Ammon's horn (tissue), 1 donor: ENCODE results near the gene SBF2.
A peak's percentile ranks its signal among the peaks of the same experiment; 100 is the strongest.
"Not testable (repeated sequence)": the region's sequence is repeated elsewhere in the genome, so short reads cannot be mapped to it uniquely, and the experiment has no call there.

Source experiments
- DNase-seq: peaks from one replicate; pipeline ENCODE4 v3.0.0-alpha.2; 2016; ENCODE audit warnings: low spot score

SBF2 gene

DNA sequence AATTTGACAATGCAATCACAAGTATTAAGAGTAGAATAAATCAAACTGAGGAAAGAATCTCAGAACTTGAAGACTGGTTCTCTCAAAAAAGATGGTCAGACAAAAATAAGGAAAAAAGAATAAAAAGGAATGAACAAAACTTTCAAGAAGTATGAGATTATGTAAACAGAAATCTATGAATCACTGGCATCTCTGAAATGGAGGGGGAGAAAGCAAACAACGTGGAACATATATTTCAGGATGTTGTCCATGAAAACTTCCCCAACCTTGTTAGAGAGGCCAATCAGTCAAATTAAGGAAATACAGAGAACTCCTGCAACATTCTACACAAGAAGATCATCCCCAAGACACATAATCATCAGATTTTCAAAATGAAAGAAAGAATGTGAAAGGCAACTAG is 235.7 kb downstream of the SBF2 start:
- DNase-seq: no peak

DNA sequence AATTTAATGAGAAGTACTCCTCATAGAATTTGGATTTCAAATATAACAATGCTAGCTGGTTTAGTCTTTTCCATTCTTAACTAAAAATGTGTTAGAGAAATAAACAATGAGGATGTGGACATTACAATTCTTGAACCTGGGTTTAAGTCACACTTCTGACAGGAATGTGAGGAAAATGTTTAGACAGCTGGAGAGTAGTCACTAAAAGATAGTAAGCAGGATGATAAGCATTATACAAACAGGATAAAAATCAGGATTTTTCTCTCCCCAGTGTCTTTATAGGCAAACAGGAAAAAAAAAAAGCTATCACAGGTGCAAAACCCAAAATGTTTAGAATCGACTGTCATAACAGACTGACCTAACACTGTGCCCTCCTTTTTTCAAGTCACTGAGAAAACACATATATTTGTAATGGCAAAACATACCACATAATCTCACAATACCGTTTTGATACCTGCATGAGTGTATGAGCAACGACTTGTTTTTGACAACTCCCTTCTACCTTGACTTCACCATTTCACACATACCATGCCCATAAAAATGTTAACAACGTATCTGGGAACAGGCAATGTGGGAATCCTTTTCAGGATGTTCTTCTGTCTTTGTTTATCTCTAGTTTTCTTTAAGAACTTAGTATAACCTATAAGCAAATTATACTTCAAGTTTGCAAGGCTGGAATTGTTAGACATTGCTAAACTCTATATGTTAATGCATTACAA is 242.0 kb downstream of the SBF2 start:
- no peak for DNase-seq

DNA sequence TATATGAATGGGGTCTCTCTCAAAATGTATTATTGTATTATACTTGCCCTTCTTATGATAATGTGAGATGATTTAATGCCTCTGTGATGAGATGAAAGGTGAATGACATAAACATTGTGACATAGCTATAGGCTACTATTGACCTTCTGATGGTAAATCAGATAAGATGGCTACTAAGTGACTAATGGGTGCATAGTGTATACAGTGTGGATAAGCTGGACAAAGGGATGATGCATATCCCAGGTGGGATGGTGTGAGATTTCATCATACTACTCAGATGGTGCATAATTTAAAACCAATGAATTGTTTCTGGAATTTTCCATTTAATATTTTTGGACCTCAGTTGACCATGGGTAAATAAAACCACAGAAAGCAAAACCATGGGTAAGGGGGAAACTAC is 243.5 kb downstream of the SBF2 start:
- DNase-seq: no peak

DNA sequence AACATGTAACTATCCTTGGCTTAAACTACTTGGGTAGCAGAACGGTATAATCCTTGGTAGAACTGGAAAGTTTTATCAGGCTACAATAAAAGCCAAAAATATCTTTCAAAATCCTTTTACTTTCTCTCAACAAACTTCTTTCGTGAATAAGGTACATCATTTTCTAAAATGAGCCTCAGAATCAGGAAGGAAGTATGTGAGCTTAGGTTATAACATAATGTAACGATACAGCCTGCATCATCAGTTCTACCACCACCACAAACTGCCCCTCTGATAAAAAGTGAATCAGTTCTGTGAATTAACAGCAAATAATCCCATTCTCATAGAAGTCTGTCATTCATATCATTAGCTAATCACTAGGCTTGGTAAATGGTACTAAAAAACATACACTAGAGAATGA is 244.3 kb downstream of the SBF2 start:
- no peak for DNase-seq

DNA sequence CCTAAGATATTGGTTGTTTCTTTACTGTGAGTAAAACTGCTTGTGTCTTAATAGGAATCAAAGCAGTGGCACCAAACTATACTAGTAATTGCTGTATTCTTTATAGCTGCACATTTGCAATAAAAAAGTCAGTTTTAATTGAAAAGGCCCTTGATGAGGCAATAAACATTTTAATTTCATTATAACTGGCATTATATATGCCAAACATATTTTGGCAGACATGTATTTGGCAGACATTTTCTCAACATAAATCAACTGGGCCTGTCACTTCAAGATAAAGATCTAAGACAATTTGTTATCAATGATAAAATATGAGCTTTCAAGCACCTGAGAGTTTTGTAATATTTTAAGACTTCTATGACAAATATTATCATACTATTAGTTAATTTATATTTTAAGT is 245.7 kb downstream of the SBF2 start:
- no peak for DNase-seq

DNA sequence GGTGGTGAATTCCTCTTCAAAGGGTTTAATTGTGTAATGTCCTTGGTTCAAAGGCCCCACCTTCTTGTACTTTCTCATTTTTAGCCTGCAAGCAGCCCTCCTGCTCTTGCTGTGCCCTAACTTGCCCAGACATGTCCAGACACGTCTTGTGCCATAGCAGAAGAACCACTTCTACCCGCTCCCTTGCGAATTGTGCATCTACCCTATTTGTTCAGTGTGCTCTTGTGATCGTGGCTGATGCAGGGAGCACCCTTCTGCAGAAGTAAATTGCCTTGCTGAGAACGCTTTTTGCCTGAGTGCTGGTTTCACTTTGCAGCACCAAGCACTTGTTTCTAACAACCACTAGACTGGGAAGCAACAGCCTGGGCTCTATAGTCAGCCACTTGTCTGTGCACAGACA is 249.4 kb downstream of the SBF2 start:
- no peak for DNase-seq

DNA sequence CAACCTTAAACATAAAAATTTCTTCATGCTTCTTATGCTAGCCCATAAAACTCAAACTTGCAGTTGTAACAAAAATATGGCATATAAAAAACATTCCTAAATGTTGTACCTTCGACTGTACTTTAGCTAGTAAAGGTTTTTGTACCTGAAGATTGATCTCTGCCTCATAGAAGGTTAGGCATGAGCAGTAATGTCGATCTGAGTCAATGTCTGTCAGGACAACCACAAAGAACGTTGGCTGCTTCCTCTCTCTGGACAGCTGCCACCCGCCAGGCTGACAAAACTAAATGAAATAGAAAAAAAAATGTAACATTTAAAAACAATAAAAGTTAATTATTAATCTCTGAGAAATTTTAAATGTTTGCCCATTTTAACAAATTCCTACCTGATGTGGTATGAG is 251.3 kb downstream of the SBF2 start:
- DNase-seq: peak; percentile 32

DNA sequence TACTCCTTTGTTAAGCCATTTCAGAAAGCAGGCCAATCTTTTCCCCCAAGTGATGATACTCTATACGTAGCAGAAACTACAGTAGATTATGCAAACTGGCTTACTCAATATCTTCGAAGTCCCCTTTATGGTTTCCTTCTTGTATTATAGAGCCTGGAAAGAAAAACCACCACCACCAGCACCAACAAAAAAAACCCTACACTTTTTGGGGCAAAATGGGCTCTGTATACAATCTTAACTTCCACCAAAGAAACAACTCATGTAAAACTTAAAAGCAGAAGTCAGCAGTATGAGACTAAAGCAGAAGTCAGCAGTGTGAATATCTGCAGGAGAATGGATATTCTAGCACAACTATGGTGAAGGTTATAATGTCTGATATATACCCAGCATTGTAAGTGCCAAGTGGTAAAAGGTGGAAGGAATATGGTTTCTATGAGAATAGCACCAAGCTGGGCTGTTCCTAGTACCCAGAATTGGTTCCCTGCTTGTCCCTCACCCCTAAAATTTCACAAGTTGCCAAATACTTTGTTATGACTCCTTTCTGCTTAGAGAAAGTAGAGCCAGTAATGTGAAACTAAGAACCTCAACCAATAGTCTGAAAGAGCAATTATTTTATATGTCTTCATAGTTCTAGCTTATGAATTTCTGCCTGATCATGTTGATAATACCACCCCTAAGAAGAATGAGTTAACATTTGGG is 252.1 kb downstream of the SBF2 start:
- DNase-seq: no peak

DNA sequence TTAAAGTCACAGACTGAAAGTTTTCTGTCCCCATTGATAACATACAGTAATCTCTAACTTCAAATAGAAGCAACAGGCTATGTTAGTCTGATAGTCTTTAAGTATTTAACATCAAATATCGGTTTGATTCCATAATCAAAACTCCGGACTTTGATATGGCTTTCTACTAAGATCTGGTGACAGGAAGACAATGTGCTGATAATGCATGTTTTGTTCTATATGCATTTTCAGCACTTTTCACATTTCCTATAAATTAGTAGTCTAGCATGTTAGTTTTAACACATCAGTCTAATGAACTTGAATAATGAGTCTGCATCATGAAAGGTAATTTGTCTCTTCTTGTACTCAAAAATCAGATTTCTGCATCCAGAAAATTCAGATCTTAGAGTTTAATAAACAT is 252.7 kb downstream of the SBF2 start:
- no peak for DNase-seq

DNA sequence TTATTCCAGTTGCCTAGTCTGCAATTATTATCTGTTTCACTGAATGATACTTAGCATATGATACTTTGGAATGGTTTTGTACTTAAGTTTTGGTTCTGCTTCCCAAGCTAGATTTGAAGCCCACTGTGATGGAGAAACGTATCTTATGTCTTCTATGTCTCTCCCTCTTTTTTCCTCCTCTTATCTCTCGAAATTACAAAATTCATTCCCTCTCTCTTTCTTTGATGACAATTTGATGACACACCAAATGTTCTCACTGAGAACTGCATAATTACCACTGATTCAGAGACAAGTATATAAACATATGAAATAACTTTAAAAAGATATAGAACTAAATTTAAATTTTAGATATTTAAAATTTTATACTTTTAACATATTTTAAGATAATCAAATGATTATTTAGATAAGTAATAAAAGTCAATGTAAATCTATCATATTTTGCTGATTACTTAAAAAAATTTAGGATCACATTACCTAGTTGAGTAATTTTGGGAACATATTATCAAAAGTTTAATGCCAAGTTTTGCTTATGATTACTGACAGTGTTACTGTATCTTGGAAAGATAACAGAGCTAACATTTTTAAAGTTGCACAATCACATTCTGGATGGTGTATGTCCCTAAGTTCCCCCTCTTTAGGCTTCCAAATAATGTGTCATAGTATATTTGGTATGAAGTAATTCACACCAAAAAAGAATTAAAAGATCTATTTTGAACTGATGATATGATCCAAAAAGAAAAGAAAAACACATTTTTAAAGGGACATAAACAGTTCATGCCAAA is 255.3 kb downstream of the SBF2 start:
- no peak for DNase-seq

DNA sequence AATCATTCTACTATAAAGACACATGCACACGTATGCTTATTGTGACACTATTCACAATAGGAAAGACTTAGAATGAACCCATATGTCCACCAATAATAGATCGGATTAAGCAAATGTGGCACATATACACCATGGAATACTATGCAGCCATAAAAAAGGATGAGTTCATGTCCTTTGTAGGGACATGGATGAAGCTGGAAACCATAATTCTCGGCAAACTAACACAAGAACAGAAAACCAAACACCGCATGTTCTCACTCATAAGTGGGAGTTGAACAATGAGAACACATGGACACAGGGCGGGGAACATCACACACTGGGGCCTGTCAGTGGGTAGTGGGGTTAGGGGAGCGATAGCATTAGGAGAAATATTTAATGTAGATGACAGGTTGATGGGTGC is 258.1 kb downstream of the SBF2 start:
- DNase-seq: not testable (repeated sequence)

DNA sequence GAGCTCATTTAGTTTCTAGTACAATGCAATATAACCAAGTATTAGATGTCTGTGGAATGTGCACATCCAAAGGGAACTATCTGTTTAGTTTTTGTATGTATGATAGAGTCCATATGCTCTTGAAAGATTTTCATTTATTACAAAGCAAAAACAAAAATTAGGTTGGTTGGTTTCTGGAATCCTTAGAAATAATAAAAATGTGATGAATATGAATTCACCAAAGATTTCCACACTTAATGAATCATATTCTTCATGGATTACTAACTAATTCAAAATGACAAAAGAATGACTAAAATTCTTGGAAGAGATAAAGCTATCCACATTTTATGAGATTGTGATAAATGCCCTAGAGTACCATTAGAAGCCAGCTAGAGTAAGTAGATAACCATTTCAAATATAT is 261.1 kb downstream of the SBF2 start:
- no peak for DNase-seq

DNA sequence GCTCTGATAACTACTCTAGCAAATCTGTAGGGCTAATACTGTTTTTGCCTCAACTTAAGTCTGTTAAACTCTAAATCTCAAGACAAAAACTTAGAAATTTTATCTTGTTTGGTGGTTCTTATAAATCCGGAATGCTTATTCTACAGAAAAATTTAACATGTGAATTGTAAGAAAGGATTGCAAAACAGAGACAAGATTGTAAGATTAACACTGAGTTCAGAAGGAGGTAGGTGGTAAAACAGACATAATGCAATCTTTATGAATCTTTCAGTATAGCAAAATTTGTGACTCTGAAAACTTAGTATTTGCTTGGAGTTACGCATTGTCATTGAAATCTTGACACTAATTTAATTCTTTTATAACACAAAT is 263.9 kb downstream of the SBF2 start:
- no peak for DNase-seq

DNA sequence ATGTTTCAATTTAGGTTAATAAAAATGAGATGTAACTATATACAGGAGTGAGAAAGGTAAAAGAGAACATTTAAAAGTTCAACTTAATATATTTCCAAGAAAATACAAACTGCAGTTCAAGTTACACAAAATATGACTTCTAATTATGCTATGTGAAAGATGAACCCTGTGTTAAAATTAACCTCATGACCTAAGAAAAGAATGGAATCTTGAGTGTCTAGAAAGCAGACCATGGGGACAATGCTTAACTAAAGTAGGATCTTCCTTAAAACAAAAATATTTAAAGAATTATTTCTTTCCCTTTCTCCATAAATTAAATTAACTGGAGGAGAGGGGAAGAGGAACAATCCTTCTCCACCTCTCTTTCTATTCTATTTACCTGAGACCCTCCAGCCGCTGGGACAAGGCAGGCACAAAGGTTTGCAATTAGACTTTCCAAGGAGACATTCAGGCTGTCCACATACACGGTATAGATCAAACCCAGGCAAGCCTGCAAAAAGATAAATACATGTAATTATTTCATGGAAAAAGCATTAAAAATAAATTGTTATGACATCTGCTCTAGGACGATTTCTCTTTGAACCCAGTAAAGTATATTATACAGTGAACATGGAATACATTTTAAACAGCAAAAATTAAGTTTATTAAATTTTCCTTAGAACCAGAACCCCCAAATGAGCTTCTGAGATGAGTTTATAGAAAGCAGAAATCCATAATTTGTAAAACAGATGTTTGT is 264.5 kb downstream of the SBF2 start:
- no peak for DNase-seq

DNA sequence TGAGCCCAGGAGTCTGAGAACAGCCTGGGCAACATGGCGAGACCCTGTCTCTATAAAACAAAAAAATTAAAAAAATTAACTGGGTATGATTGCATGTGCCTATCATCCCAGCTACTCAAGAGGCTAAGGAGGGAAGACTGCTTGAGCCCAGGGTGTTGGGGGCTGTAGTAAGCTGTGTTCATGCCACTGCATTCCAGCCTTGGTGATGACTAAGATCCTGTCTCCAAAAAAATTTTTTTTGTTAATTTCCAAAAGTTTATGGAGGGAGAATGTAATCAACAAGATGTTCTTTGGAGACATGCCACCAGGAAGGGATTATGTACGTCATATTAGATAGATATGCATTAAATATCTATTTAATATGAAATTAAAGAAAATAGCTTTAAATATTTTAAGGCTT is 267.5 kb downstream of the SBF2 start:
- DNase-seq: no peak

DNA sequence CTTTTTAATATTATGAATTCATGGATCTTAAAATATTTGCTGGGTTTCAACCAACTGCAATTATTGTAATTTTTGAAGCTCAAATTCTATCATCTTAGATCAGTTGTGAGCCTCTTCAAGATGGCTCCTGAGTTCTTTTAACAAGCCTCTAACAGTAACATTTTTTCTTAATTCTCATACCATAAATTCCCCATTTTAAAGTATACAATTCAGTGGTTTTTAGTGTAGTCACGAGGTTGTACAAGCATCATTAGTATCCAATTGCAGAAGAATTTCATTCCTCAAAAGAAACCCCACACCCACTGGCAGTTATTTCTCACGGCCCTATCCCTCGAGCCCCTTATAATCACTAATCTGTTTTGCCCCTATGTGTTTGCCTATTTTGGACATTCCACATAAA is 270.8 kb downstream of the SBF2 start:
- no peak for DNase-seq

DNA sequence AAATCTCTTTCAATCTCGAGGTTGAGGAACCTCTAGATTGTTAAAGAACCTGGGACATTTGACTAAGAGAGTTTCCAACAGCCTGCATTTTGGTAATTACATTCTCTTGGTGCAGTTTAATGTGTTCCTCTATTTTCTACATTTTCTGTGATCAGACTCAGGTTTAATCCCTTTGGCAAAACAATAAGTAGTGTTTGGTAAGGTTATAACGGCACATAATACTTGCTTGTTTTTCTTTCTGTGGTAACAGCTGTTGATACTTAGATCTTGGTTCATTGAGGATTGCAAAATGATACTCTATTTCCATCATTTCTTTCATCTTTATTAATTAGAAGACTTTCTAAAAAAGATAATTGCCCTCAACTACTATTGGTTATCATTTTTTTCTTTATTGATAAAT is 271.3 kb downstream of the SBF2 start:
- DNase-seq: no peak

DNA sequence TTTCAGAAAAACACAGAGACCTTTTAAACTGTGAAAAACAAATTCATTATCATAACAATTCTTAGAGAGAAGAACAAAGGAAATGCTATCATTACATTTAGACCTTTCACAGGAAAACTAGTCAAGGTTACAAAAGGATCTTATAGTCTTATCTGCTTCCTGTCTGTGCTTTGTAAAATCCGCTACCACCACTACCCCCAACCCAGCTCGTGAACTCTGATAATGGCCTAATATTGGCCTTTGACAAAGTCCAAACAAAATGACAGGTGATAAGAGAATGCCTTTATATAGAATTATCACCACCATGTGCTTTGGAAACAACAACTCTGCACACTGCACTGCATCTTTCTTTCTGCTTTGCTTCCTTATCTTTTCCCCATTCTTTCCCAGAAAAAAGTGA is 272.5 kb downstream of the SBF2 start:
- no peak for DNase-seq

DNA sequence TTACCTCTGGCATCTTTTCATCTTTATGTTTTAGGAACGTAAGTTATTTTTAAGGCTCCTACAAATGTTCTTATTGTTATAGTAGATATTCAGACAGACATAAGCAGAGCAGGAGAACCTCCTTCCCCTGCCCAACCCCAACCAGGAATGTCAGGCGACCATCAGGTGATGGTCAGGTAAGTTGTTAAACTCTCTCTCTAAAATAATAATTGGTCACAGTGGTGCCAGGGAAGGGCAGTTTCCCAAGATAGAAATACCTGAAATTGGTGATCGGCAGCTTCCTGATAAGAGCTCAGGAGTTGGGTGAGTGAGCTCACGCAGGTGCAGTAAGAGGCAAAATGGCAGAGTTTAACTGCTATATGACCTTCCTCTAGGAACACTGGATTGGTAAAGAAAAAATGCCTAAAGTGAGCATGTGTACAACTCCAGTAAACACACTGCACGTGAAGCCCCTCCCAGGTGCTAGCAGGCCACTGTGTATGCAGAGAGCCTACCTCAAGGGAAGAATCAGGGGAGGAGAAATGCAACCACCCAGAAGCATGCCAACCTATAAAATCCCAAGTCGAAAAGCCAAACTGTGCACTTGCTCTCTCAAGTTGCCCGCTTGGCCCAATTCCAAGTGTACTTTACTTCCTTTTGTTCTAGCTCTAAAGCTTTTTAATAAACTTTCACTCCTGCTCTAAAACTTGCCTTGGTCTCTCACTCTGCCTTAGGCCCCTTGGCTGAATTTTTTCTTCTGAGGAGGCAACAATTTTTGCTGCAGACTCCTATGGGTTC is 273.9 kb downstream of the SBF2 start:
- DNase-seq: peak; percentile 23

DNA sequence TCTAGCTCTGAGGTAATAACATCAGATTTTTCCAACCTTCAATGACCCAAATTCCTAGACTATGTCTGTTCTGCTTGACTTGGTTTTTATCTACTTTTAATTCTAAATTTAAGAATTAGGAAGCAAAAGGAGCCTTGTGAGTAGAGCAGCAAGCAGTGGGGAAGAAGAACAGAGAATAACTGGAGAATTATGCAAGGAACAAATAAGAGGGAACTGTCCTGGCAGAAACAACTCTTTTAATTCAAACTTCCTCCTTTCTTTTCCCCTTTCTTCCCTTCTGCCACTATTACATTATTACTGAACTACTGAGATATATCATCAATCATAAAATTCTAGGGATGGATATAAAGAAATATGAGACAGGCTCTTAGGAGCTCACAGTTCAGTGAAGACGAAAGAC is 276.1 kb downstream of the SBF2 start:
- DNase-seq: peak; percentile 10

DNA sequence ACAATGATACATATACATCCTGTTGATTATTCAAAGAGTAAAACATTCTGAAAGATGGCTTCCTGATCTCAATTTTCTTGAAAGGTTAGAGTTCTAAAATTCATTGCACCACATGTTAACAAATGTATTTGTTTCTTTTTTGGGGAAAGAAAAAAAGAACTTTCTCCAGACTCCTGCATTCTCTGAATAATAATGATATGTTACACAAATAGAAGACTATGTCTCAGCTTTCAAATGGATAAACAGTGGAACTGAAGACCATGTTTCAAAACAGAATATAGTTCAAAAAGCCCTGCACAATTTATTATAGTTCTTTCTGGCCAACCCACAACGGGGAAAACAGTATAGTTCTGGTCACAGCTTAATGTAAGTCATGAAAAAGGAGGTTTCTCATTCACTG is 277.0 kb downstream of the SBF2 start:
- no peak for DNase-seq

DNA sequence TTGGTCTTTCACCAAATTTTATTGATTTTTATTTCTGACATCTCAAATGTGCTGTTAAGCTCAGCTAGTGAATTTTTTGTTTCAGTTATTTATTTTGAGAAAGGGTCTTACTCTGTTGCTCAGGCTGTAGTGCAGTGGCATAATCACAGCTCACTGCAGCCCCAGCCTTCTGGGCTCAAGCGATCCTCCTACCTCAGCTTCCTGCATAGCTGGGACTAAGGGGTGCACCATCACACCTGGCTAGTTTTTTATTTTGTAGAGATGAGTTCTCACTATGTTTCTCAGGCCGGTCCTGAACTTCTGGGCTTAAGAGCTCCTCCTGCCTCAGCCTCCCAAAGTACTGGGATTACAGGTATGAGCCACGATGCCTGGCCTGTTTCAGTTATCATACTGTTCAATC is 282.0 kb downstream of the SBF2 start:
- DNase-seq: no peak
